SK-N-SH (cell line): Measurements from ENCODE around the gene CDR2. TPM values are rescaled to one million over a fixed set of nuclear protein-coding genes. Genes with fewer than 3 reads are reported as not detected.
A peak's percentile ranks its signal among the peaks of the same experiment; 100 is the strongest.

Experiments
- CTCF ChIA-PET: fragments of 300-600, 350-600 bp; formaldehyde crosslinking; extraction: SDS; loops from one replicate; lab custom pipeline; 2021; lab: Yijun Ruan, JAX
- POLR2A ChIA-PET: fragments of 350-600 bp; sonication (Branson Sonifier 250); formaldehyde crosslinking; extraction: SDS; loops from one replicate; lab custom pipeline; 2020; ENCODE audit warnings: antibody characterized with exemption, inconsistent platforms; lab: Yijun Ruan, JAX
- DNase-seq: peaks from one replicate; pipeline ENCODE4 v3.0.0; 2012
- H2AFZ ChIP-seq: fragments of 200-600 bp; sonication (generic); 2 replicates; pipeline ENCODE4 v1.8.1; 2016; ENCODE audit warnings: antibody characterized with exemption, mild to moderate bottlenecking, low read depth
- H3F3A ChIP-seq: fragments of 200-600 bp; sonication (generic); replicated peaks from 2 replicates; pipeline ENCODE3; 2016; ENCODE audit warnings: antibody characterized with exemption, mild to moderate bottlenecking; ENCODE audit not compliant: insufficient read depth
- H3K27ac ChIP-seq, 2 experiments: fragments of 200-500 bp in 1 of 2; fragments of 200-600 bp in 1 of 2; sonication (Bioruptor generic) in 1 of 2; sonication (generic), shearing (Covaris generic) in 1 of 2; 2 replicates each; pipeline versions ENCODE4 v1.5.1 to v1.6.1; 2014 to 2016; ENCODE audit warnings: low read depth in 2 of 2, inconsistent platforms in 1 of 2, low read length in 1 of 2, mild to moderate bottlenecking in 1 of 2, mixed read lengths in 1 of 2
- H3K27me3 ChIP-seq: fragments of 200-600 bp; sonication (generic), shearing (Covaris generic); 2 replicates; pipeline ENCODE4 v1.6.1; 2016; ENCODE audit warnings: mixed run types; ENCODE audit not compliant: insufficient read depth
- H3K36me3 ChIP-seq, 2 experiments: fragments of 200-500 bp in 1 of 2; fragments of 200-600 bp in 1 of 2; sonication (Bioruptor generic) in 1 of 2; sonication (generic) in 1 of 2; replicated peaks in 1 of 2; 2 replicates each; pipeline versions ENCODE3 to v1.5.1; 2014 to 2016; ENCODE audit warnings: low read length in 1 of 2, mild to moderate bottlenecking in 1 of 2; ENCODE audit not compliant: insufficient read depth in 2 of 2, control insufficient read depth in 1 of 2
- H3K4me1 ChIP-seq, 2 experiments: fragments of 200-500 bp in 1 of 2; fragments of 200-600 bp in 1 of 2; sonication (Bioruptor generic) in 1 of 2; sonication (generic), shearing (Covaris generic) in 1 of 2; 2 replicates each; pipeline versions ENCODE4 v1.5.1 to v1.6.1; 2014 to 2016; ENCODE audit warnings: low read depth in 1 of 2, low read length in 1 of 2, mixed run types in 1 of 2; ENCODE audit not compliant: insufficient read depth in 2 of 2, control insufficient read depth in 1 of 2
- H3K4me2 ChIP-seq: fragments of 200-600 bp; sonication (generic), shearing (Covaris generic); 2 replicates; pipeline ENCODE4 v1.6.1; 2017; ENCODE audit warnings: mixed run types
- H3K4me3 ChIP-seq, 2 experiments: fragments of 200-500 bp in 1 of 2; fragments of 200-600 bp in 1 of 2; sonication (Bioruptor generic) in 1 of 2; sonication (generic), shearing (Covaris generic) in 1 of 2; 2 replicates each; pipeline versions ENCODE4 v1.5.1 to v1.8.1; 2014 to 2016; ENCODE audit warnings: low read depth in 2 of 2, inconsistent platforms in 1 of 2, low read length in 1 of 2, mild to moderate bottlenecking in 1 of 2, mixed read lengths in 1 of 2, moderate library complexity in 1 of 2
- H3K79me2 ChIP-seq: fragments of 200-600 bp; sonication (generic); 2 replicates; pipeline ENCODE4 v1.8.1; 2017; ENCODE audit warnings: mild to moderate bottlenecking; ENCODE audit not compliant: insufficient read depth
- H3K9ac ChIP-seq: fragments of 200-600 bp; sonication (generic); 2 replicates; pipeline ENCODE4 v1.6.1; 2017; ENCODE audit warnings: mixed run types
- H3K9me2 ChIP-seq: fragments of 200-600 bp; sonication (generic); 2 replicates; pipeline ENCODE4 v1.6.1; 2017; ENCODE audit warnings: mixed run types
- H3K9me3 ChIP-seq: fragments of 200-600 bp; sonication (generic); 2 replicates; pipeline ENCODE4 v1.6.1; 2017; ENCODE audit warnings: mixed run types, mild to moderate bottlenecking, moderate library complexity
- H4K20me1 ChIP-seq: fragments of 200-600 bp; sonication (generic); 2 replicates; pipeline ENCODE4 v1.6.1; 2017; ENCODE audit warnings: mild to moderate bottlenecking, mixed run types; ENCODE audit not compliant: insufficient read depth
- ELF1 ChIP-seq: IDR thresholded peaks from 2 replicates; pipeline ENCODE4 v1.4.0; 2012
- GATA2 ChIP-seq: sonication (generic); formaldehyde crosslinking; IDR thresholded peaks from 2 replicates; pipeline ENCODE4 v1.5.0; 2020; ENCODE audit warnings: mild to moderate bottlenecking, missing genetic modification reagents
- RXRA ChIP-seq: IDR thresholded peaks from 2 replicates; pipeline ENCODE4 v1.4.0; 2012; ENCODE audit warnings: low read depth, mild to moderate bottlenecking, borderline replicate concordance
- WGBS: methylation state at CpG from one replicate; pipeline ENCODE4 v1.1.6; 2017; ENCODE audit warnings: low lambda C conversion rate; 5-methylcytosine and 5-hydroxymethylcytosine counted together
- polyA plus RNA-seq, 3 experiments: library from polyadenylated mRNA; depleted of rRNA; stranded (reverse); fragments of >200 nt; gene quantifications; 2 replicates each; pipeline ENCODE4 v1.2.3, GENCODE V29; 2012

CDR2 gene
- polyA plus RNA-seq, 1 of the 3 experiments (the other 2 are of a cell fraction): 30.3 TPM

DNA sequence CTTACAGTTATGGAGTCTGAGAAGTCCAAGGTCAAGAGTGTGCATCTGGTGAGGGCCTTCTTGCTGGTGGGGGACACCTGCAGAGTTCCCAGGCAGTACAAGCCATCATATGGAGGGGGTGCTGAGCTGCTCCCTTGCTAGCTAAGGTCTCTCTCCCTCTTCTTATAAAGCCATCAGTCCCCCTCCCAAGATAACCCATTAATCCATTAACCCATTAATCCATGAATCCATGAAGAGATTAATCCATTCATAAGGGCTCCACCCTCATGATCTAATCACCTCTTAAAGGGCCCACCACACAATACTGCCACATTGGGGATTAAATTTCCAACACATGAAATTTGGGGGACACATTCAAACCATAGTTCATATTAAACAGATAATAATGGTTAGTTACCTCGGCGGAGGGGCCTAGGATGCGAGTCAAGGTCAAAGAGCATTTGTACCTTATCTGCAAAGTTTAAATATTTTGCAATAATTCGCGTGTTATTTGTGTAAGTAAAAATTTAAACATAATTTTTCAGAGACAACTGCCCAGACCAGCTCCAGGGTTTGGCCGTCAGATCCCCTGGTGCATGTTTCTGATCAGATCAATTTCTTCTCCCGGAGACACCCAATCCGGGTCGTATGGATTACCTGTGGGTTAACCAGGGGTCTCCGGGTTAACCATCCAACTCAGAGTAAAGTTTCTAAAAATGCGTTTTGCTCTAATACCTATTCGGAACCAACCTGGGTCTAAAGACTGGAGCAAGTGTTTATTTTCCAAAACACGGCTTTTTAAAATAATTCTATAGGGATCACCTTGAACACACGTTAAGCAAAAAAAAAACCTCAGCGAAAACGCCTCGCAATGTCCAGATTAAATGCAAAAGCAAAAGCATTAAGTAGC is 78.0 kb downstream of the CDR2 start:
- Histone ChIP-seq H3K79me2 (peaks cover 32% of the 10 kb centered on the region; the same call in 1 of the 2 replicates), H3K27ac (peak overlapping the region in 1 of 2 experiments; percentile 3; a peak in 1 of 4 replicates), H3F3A (peaks cover 26% of the 10 kb centered on the region), H3K4me2 (peak overlapping the region; percentile 67), H3K9me2 (no peaks in the 10 kb centered on the region), H3K9me3 (no peaks in the 10 kb centered on the region), H2AFZ (peak overlapping the region; percentile 78), H3K36me3 (no peaks in the 10 kb centered on the region), H4K20me1 (peaks cover 34% of the 10 kb centered on the region), H3K27me3 (no peaks in the 10 kb centered on the region), H3K4me3 (peak overlapping the region; percentile 78 to 84), H3K9ac (peak overlapping the region; percentile 41), H3K4me1 (peaks cover 0 to 9% of the 10 kb centered on the region in 2 experiments; a peak in 1 of 4 replicates)
- DNase-seq: no peak
- under 1% methylated on average over 17 of the region's 17 CpGs for WGBS
- TF ChIP-seq GATA2 (peak; percentile 25; the same call in 1 of the 2 replicates), RXRA (no peak; the same call in 1 of the 2 replicates), ELF1 (no peak)
- POLR2A ChIA-PET: no interaction called here
- CTCF ChIA-PET: interaction anchor here (0.5 to 6.4 kb wide), 12 partner anchors 14 to 295 kb away, joined by 3 to 115 read pairs (median 5); partner anchors contain the start of genes EEF2K and PDZD9

Other genes with a start within 250 kb of the CDR2 start
- gene SDR42E2, start 212.1 kb downstream of the CDR2 start, polyA plus RNA-seq (2012; rRNA removed): not detected in 2 replicates
- gene EEF2K, start 168.3 kb downstream of the CDR2 start, polyA plus RNA-seq (2012; rRNA removed): 8.0 and 10.4 TPM in 2 replicates
- 57.4 and 59.6 TPM in 2 replicates for gene POLR3E, start 77.2 kb downstream of the CDR2 start, polyA plus RNA-seq (2012; rRNA removed)
- gene NPIPB5, start 136.3 kb upstream of the CDR2 start, polyA plus RNA-seq (2012; rRNA removed): 30.5 and 36.8 TPM in 2 replicates